Neural cell (in vitro differentiated cells): ENCODE data around the gene ASL. TPM values are rescaled to one million over a fixed set of nuclear protein-coding genes. Genes with fewer than 3 reads are reported as not detected.
"Not testable (repeated sequence)": the region's sequence is repeated elsewhere in the genome, so short reads cannot be mapped to it uniquely, and the experiment has no call there.

Experiments used
- H2AFZ ChIP-seq: fragments of 200-600, 300-800 bp; sonication (generic), shearing (Covaris generic); 2 replicates; pipeline ENCODE4 v1.6.0; 2014; ENCODE audit warnings: low read depth, mild to moderate bottlenecking, antibody characterized with exemption, low read length, moderate library complexity
- H3F3A ChIP-seq: fragments of 200-600 bp; shearing (Covaris generic); 2 replicates; pipeline ENCODE4 v1.6.1; 2016; ENCODE audit warnings: mild to moderate bottlenecking, moderate library complexity, mixed read lengths, antibody characterized with exemption, low read length; ENCODE audit not compliant: insufficient read depth, poor library complexity, severe bottlenecking
- H3K27ac ChIP-seq: fragments of 200-600, 300-800 bp; sonication (generic), shearing (Covaris generic); 2 replicates; pipeline ENCODE4 v1.5.1; 2014; ENCODE audit warnings: mild to moderate bottlenecking, low read length, moderate library complexity
- H3K27me3 ChIP-seq: fragments of 300-800, 200-600 bp; sonication (generic), shearing (Covaris generic); 2 replicates; pipeline ENCODE4 v1.6.0; 2014; ENCODE audit warnings: mild to moderate bottlenecking, low read depth, low read length, moderate library complexity; ENCODE audit not compliant: insufficient read depth
- H3K36me3 ChIP-seq: fragments of 300-800, 200-600 bp; sonication (generic), shearing (Covaris generic); 2 replicates; pipeline ENCODE4 v1.5.1; 2014; ENCODE audit warnings: mild to moderate bottlenecking, antibody characterized with exemption, low read length, moderate library complexity; ENCODE audit not compliant: insufficient read depth
- H3K4me2 ChIP-seq: fragments of 300-800, 200-600 bp; sonication (generic), shearing (Covaris generic); 2 replicates; pipeline ENCODE4 v1.6.0; 2014; ENCODE audit warnings: mild to moderate bottlenecking, low read length
- H3K4me3 ChIP-seq: fragments of 300-800, 200-600 bp; sonication (generic), shearing (Covaris generic); 2 replicates; pipeline ENCODE4 v1.5.1; 2014; ENCODE audit warnings: mild to moderate bottlenecking, low read length, moderate library complexity
- H3K79me2 ChIP-seq: fragments of 200-600 bp; shearing (Covaris generic); replicated peaks from 2 replicates; pipeline ENCODE4 v1.6.0; 2014; ENCODE audit warnings: mild to moderate bottlenecking, low read length, moderate library complexity; ENCODE audit not compliant: insufficient read depth
- H3K9ac ChIP-seq: fragments of 300-800, 200-600 bp; sonication (generic), shearing (Covaris generic); 2 replicates; pipeline ENCODE4 v1.6.1; 2016; ENCODE audit warnings: mild to moderate bottlenecking, low read length, mixed read lengths
- H3K9me2 ChIP-seq: fragments of 200-600 bp; shearing (Covaris generic); 2 replicates; pipeline ENCODE4 v1.6.1; 2016; ENCODE audit warnings: mild to moderate bottlenecking, low read length, mixed read lengths; ENCODE audit not compliant: insufficient read depth
- H3K9me3 ChIP-seq: fragments of 200-600, 300-800 bp; sonication (generic), shearing (Covaris generic); 2 replicates; pipeline ENCODE4 v1.6.1; 2016; ENCODE audit warnings: mild to moderate bottlenecking, mixed run types, low read length, moderate library complexity, mixed read lengths
- H4K20me1 ChIP-seq: fragments of 200-600 bp; shearing (Covaris generic); 2 replicates; pipeline ENCODE4 v1.6.1; 2016; ENCODE audit warnings: mild to moderate bottlenecking, mixed run types; ENCODE audit not compliant: insufficient read depth
- EP300 ChIP-seq: fragments of 450-650 bp; conservative IDR thresholded peaks from 2 replicates; pipeline ENCODE4 v1.6.1; 2014; ENCODE audit warnings: antibody characterized with exemption, mild to moderate bottlenecking, moderate library complexity; ENCODE audit not compliant: poor library complexity, severe bottlenecking
- EZH2 ChIP-seq: fragments of 200-600, 300-800 bp; shearing (Covaris generic), sonication (generic); IDR thresholded peaks from 2 replicates; pipeline ENCODE4 v1.6.1; 2014; ENCODE audit warnings: antibody characterized with exemption, low read length, borderline replicate concordance, mild to moderate bottlenecking; ENCODE audit not compliant: insufficient read depth, poor library complexity, severe bottlenecking
- MXI1 ChIP-seq: fragments of 450-650 bp; conservative IDR thresholded peaks from 2 replicates; pipeline ENCODE4 v1.6.1; 2014; ENCODE audit warnings: antibody characterized with exemption, mild to moderate bottlenecking; ENCODE audit not compliant: poor library complexity, severe bottlenecking
- POLR2AphosphoS5 ChIP-seq: IDR thresholded peaks from 2 replicates; pipeline ENCODE4 v1.6.1; 2012
- RAD21 ChIP-seq: fragments of 450-650 bp; conservative IDR thresholded peaks from 2 replicates; pipeline ENCODE4 v1.6.1; 2014; ENCODE audit warnings: antibody characterized with exemption, mild to moderate bottlenecking, moderate library complexity
- SMC3 ChIP-seq: fragments of 450-650 bp; conservative IDR thresholded peaks from 2 replicates; pipeline ENCODE4 v1.6.1; 2014; ENCODE audit warnings: antibody characterized with exemption, mild to moderate bottlenecking, moderate library complexity; ENCODE audit not compliant: poor library complexity
- TAF1 ChIP-seq: IDR thresholded peaks from 2 replicates; pipeline ENCODE4 v1.6.1; 2012; ENCODE audit warnings: low read depth
- polyA plus RNA-seq: library from polyadenylated mRNA; depleted of rRNA; stranded (reverse); fragments of >200 nt; gene quantifications from 2 replicates; pipeline ENCODE4 v1.2.3, GENCODE V29; 2014
- TF ChIP-seq, protein P1 (sequence below): fragments of 450-650 bp; IDR thresholded peaks from 2 replicates; pipeline ENCODE4 v1.5.1; 2014; ENCODE audit warnings: antibody characterized with exemption, mild to moderate bottlenecking, moderate library complexity; ENCODE audit not compliant: poor library complexity, severe bottlenecking
- TF ChIP-seq, protein P2 (sequence below): IDR thresholded peaks from 2 replicates; pipeline ENCODE4 v1.6.1; 2012; ENCODE audit warnings: borderline replicate concordance

ASL gene
- polyA plus RNA-seq, 1 donor from 2014 or later: 20.9 TPM

DNA sequence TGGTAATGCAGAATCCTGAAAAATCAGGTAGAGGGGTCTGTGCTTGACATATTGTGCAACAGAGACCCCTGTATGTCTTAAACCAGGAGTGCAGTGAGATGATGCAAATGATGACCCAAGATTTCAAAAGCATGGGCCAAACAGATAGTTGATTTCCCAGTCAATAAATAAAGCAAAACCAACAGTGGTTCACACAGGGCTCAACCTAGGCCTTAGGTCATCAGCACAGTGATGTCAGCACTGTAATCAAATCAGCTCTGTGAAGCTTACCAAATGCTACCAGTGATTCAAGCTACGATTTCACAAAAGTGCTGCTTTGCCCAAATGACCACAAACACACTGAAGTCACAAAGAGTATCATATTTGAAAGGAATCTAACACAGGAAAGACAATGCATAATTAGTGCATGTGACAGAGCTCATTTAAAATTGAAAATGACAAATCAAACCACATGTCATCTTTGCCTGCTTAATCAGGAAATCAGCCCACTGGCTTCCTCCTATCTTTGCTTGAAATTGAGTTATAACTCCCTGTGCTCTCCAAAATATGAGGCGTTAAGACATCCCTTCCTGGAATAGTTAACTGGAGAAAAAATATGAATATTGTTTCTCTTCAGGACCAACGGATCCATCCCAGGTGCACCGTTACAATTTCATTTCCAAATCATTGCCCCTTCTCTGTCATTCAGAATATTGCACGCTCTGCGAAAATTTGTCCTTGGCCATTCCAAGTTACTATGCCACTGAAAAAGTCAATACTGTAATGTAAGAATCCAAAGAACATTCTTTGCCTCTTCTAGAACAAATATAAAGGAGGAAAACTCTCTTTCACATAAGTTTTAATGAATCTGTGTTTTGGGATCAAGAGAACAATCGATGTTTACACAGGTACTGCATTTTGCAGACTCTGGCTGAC is 41.9 kb upstream of the ASL start:
- Histone ChIP-seq H3K27me3 (no peaks in the 10 kb centered on the region), H3K9me2 (no peaks in the 10 kb centered on the region), H3F3A (no peaks in the 10 kb centered on the region), H4K20me1 (no peaks in the 10 kb centered on the region), H3K27ac (no peak overlapping the region), H3K9me3 (no peaks in the 10 kb centered on the region), H3K36me3 (no peaks in the 10 kb centered on the region), H3K79me2 (no peaks in the 10 kb centered on the region), H3K4me3 (no peak overlapping the region), H3K9ac (no peak overlapping the region), H3K4me2 (no peak overlapping the region), H2AFZ (no peak overlapping the region)
- TF ChIP-seq EP300 (no peak), EZH2 (no peak), MXI1 (no peak), RAD21 (no peak), TAF1 (no peak), SMC3 (no peak), POLR2AphosphoS5 (no peak)
- TF ChIP-seq, protein P1, sequence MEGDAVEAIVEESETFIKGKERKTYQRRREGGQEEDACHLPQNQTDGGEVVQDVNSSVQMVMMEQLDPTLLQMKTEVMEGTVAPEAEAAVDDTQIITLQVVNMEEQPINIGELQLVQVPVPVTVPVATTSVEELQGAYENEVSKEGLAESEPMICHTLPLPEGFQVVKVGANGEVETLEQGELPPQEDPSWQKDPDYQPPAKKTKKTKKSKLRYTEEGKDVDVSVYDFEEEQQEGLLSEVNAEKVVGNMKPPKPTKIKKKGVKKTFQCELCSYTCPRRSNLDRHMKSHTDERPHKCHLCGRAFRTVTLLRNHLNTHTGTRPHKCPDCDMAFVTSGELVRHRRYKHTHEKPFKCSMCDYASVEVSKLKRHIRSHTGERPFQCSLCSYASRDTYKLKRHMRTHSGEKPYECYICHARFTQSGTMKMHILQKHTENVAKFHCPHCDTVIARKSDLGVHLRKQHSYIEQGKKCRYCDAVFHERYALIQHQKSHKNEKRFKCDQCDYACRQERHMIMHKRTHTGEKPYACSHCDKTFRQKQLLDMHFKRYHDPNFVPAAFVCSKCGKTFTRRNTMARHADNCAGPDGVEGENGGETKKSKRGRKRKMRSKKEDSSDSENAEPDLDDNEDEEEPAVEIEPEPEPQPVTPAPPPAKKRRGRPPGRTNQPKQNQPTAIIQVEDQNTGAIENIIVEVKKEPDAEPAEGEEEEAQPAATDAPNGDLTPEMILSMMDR: no peak
- TF ChIP-seq, protein P2, sequence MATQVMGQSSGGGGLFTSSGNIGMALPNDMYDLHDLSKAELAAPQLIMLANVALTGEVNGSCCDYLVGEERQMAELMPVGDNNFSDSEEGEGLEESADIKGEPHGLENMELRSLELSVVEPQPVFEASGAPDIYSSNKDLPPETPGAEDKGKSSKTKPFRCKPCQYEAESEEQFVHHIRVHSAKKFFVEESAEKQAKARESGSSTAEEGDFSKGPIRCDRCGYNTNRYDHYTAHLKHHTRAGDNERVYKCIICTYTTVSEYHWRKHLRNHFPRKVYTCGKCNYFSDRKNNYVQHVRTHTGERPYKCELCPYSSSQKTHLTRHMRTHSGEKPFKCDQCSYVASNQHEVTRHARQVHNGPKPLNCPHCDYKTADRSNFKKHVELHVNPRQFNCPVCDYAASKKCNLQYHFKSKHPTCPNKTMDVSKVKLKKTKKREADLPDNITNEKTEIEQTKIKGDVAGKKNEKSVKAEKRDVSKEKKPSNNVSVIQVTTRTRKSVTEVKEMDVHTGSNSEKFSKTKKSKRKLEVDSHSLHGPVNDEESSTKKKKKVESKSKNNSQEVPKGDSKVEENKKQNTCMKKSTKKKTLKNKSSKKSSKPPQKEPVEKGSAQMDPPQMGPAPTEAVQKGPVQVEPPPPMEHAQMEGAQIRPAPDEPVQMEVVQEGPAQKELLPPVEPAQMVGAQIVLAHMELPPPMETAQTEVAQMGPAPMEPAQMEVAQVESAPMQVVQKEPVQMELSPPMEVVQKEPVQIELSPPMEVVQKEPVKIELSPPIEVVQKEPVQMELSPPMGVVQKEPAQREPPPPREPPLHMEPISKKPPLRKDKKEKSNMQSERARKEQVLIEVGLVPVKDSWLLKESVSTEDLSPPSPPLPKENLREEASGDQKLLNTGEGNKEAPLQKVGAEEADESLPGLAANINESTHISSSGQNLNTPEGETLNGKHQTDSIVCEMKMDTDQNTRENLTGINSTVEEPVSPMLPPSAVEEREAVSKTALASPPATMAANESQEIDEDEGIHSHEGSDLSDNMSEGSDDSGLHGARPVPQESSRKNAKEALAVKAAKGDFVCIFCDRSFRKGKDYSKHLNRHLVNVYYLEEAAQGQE: no peak

DNA sequence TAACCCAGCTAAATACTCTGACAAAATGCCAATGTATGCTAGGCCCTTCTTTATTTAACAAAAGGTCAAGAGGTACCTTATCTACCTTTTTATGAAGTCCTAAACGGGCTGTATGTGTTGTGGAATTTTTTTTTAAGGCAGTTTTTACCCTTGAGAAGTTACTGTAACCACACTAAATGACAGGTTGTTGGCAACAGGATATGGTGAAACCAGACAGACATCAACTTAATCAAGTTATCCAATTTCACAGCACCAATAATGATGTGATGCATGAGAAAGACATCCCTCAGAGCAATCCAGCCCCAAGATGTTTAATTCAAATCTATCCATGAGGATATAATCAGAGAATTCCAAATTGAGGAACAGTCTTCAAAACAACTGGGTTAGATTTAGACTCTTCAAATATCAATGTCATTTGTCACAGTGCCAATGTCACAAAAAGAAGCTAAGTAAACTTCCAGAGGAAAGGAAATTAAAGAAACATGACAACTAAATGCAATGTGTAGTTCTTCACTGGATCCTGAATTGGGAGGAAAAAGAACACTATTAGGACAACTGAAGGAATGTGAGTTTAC is 41.1 kb upstream of the ASL start:
- H3K9me2 ChIP-seq, H3K4me3 ChIP-seq, H3F3A ChIP-seq, H3K27ac ChIP-seq, H2AFZ ChIP-seq, H3K9ac ChIP-seq, H3K4me2 ChIP-seq, H3K27me3 ChIP-seq, H3K79me2 ChIP-seq, H4K20me1 ChIP-seq, H3K9me3 ChIP-seq, H3K36me3 ChIP-seq: not testable (repeated sequence)
